ENCODE data around the gene TBC1D16. TPM values are rescaled to one million over a fixed set of nuclear protein-coding genes. Genes with fewer than 3 reads are reported as not detected.

Gene TBC1D16
- total and polyA plus RNA-seq, 10 of the 15 experiments (the other 5 are each of a cell fraction or from before 2014, with no cell fraction given) = 0.01 to 0.13 (median 0.06) TPM; not detected in 3

DNA sequence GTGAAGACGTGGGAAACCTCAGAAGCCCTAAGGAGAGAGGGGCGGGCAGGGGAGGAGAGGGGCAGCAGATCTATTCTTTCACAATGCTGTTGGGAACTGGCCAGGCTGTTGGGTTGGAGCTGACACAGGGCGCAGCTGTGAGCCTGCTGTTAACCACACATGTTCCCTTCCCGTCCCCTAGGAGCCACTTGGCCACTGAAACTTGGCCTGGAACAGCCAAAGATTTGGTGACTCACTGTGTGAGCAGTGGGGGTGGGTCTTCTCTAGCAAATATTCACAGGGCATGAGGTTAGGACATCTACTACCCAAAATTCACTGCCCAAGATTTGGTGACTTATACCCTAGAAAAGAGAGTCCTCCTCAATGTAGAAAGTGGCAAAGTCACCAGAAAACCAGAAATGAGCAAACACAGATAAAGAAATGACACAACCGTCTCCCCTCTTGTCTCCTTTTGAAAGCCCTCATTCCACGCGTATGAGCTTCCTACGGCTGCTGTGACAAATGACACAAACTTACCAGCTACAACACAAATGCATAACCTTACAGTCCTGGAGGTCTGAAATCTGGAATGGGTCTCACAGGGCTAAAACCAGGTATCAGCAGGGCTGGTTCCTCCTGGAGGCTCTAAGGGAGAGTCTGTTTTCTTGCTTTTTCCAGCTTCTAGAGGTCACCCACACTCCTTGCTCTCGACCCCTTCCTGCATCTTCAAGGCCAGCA is 6.3 kb downstream of the TBC1D16 start:
- Histone ChIP-seq H3K36me3 (ENCODE audit: control insufficient read depth in 2 of 2, insufficient read depth in 2 of 2, low read length in 1 of 2) (no peaks in the 10 kb centered on the region), H2AFZ (ENCODE audit: control insufficient read depth, low read depth, low read length) (no peak overlapping the region), H3K9me3 (replicated peaks; ENCODE audit: control insufficient read depth, insufficient read depth, low read length) (no peaks in the 10 kb centered on the region), H3K4me1 (ENCODE audit: control insufficient read depth, insufficient read depth, low read length) (no peaks in the 10 kb centered on the region), H3K27ac (ENCODE audit: control insufficient read depth, insufficient read depth) (no peak overlapping the region), H3K79me2 (ENCODE audit: control insufficient read depth, insufficient read depth, low read length) (no peaks in the 10 kb centered on the region), H3K4me2 (ENCODE audit: control insufficient read depth, insufficient read depth) (no peak overlapping the region), H3K27me3 (replicated peaks in 1 of 2; ENCODE audit: control insufficient read depth in 2 of 2, insufficient read depth in 2 of 2, low read length in 1 of 2) (no peaks in the 10 kb centered on the region; a peak in 2 of 4 replicates), H3K9ac (ENCODE audit: control insufficient read depth, insufficient read depth, low read length) (no peak overlapping the region), H3K4me3 (no peak overlapping the region), H4K20me1 (ENCODE audit: control insufficient read depth, insufficient read depth) (no peaks in the 10 kb centered on the region; the same call in 1 of the 2 replicates)
- ChIA-PET SMC1A (ENCODE audit: uncharacterized antibody, unreplicated experiment) (no interaction called here), CTCF (interaction anchor here (0.6 to 1.4 kb wide), 2 partner anchors 21 to 837 kb away, joined by 3 to 6 read pairs; no protein-coding TSS in a partner anchor), RAD21 (ENCODE audit: unreplicated experiment) (no interaction called here), POLR2A (no interaction called here)
- in situ Hi-C loops (cut with MboI) = no loop called here
- TF ChIP-seq HDAC6 (IDR thresholded peaks at IDR 0.05; ENCODE audit: unreplicated experiment) = no peak
- TF ChIP-seq MXI1 (IDR thresholded peaks at IDR 0.05; ENCODE audit: low read depth, low read length) = no peak
- TF ChIP-seq RCOR1 (conservative IDR thresholded peaks at IDR 0.05; ENCODE audit: low read depth, low read length) = no peak
- TF ChIP-seq BCL11A (IDR thresholded peaks at IDR 0.05; ENCODE audit: low read depth, low read length) = no peak
- no peak for TF ChIP-seq CHD4 (IDR thresholded peaks at IDR 0.05)
- TF ChIP-seq, protein P1, sequence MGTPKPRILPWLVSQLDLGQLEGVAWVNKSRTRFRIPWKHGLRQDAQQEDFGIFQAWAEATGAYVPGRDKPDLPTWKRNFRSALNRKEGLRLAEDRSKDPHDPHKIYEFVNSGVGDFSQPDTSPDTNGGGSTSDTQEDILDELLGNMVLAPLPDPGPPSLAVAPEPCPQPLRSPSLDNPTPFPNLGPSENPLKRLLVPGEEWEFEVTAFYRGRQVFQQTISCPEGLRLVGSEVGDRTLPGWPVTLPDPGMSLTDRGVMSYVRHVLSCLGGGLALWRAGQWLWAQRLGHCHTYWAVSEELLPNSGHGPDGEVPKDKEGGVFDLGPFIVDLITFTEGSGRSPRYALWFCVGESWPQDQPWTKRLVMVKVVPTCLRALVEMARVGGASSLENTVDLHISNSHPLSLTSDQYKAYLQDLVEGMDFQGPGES (IDR thresholded peaks at IDR 0.05) = no peak
- TF ChIP-seq HDGF (IDR thresholded peaks at IDR 0.05) = no peak
- no peak for TF ChIP-seq RELA (IDR thresholded peaks at IDR 0.05; ENCODE audit: borderline replicate concordance, partially characterized antibody)
- no peak for TF ChIP-seq HCFC1 (IDR thresholded peaks at IDR 0.05; ENCODE audit: low read length)
- no peak for TF ChIP-seq RBBP5 (conservative IDR thresholded peaks at IDR 0.05)
- TF ChIP-seq PML (IDR thresholded peaks at IDR 0.05; ENCODE audit: low read length) = no peak
- TF ChIP-seq TCF7 (IDR thresholded peaks at IDR 0.05; ENCODE audit: borderline replicate concordance) = no peak
- TF ChIP-seq, protein P2, sequence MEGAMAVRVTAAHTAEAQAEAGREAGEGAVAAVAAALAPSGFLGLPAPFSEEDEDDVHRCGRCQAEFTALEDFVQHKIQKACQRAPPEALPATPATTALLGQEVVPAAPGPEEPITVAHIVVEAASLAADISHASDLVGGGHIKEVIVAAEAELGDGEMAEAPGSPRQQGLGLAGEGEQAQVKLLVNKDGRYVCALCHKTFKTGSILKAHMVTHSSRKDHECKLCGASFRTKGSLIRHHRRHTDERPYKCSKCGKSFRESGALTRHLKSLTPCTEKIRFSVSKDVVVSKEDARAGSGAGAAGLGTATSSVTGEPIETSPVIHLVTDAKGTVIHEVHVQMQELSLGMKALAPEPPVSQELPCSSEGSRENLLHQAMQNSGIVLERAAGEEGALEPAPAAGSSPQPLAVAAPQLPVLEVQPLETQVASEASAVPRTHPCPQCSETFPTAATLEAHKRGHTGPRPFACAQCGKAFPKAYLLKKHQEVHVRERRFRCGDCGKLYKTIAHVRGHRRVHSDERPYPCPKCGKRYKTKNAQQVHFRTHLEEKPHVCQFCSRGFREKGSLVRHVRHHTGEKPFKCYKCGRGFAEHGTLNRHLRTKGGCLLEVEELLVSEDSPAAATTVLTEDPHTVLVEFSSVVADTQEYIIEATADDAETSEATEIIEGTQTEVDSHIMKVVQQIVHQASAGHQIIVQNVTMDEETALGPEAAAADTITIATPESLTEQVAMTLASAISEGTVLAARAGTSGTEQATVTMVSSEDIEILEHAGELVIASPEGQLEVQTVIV (IDR thresholded peaks at IDR 0.05; ENCODE audit: borderline replicate concordance, partially characterized antibody) = no peak
- no peak for TF ChIP-seq JUND (IDR thresholded peaks at IDR 0.05; ENCODE audit: low read depth, low read length)
- TF ChIP-seq KDM1A (IDR thresholded peaks at IDR 0.05; ENCODE audit: borderline replicate concordance) = no peak
- 44% methylated on average over 9 of the region's 9 CpGs for WGBS (ENCODE audit: insufficient coverage, insufficient replicate concordance, low lambda C conversion rate, missing lambda C conversion rate)
- no peak for ATAC-seq
- BruUV-seq (replicated peaks) = no TSS peak
- FAIRE-seq = no peak
- intact Hi-C loops (cut with micrococcal nuclease; ENCODE audit: unreplicated experiment) = no loop called here
- no peak for DNase-seq (ENCODE audit: low read depth, low spot score)

Data from GM12878 (cell line).